Fibroblast of pulmonary artery (primary cell): ENCODE measurements around the gene MLF2.

Source experiments
- DNase-seq: peaks from one replicate; pipeline ENCODE4 v3.0.0-alpha.2; 2010; ENCODE audit warnings: low read depth
- H3K4me3 ChIP-seq: replicated peaks from 2 replicates; pipeline ENCODE4 v1.5.1; 2011; ENCODE audit warnings: low read depth, mild to moderate bottlenecking, control low read depth, low read length, moderate library complexity
- CTCF ChIP-seq: IDR thresholded peaks from 2 replicates; pipeline ENCODE4 v1.5.1; 2011; ENCODE audit warnings: mild to moderate bottlenecking, control low read depth, low read length, inconsistent platforms; ENCODE audit errors: missing control alignments

MLF2 gene

GRCh38 chr12:6772331-6772695, 19.4 kb upstream of the MLF2 start, which contains the start of gene LAG3:
Gene LAG3, plus strand, starts transcription at chr12:6772520. Its CDS starts 333 bp downstream, at chr12:6772853.
- DNase-seq, result no peak
- no peak within 1 kb of the TSS for H3K4me3 ChIP-seq

GRCh38 chr12:6771509-6772330, 18.8 kb upstream of the MLF2 start:
- no peak overlapping the region for H3K4me3 ChIP-seq
- DNase-seq, result no peak
- TF ChIP-seq CTCF, result no peak

More at GRCh38 chr12:6772331-6772695, 19.4 kb upstream of the MLF2 start, which contains the start of gene LAG3:
- no peak for TF ChIP-seq CTCF

- no peak for TF ChIP-seq CTCF
- DNase-seq, result peak; percentile 33
- no peak overlapping the region for H3K4me3 ChIP-seq
Measured at GRCh38 chr12:6771091-6771495, 18.2 kb upstream of the MLF2 start.

GRCh38 chr12:6770600-6770999, 17.7 kb upstream of the MLF2 start:
- no peak for TF ChIP-seq CTCF
- no peak overlapping the region for H3K4me3 ChIP-seq
- no peak for DNase-seq

- no peak for DNase-seq
- no peak overlapping the region for H3K4me3 ChIP-seq
- TF ChIP-seq CTCF, result no peak
Measured at GRCh38 chr12:6770094-6770493, 17.2 kb upstream of the MLF2 start.

GRCh38 chr12:6769666-6770065, 16.7 kb upstream of the MLF2 start:
- DNase-seq, result no peak
- no peak overlapping the region for H3K4me3 ChIP-seq
- no peak for TF ChIP-seq CTCF

- H3K4me3 ChIP-seq, result peak overlapping the region; percentile 91
- peak; percentile 39 for DNase-seq
- no peak for TF ChIP-seq CTCF
Measured at GRCh38 chr12:6768990-6769389, 16.0 kb upstream of the MLF2 start.
